IMR-90 (cell line): ENCODE measurements around the gene LPIN1. TPM values are rescaled to one million over a fixed set of nuclear protein-coding genes. Genes with fewer than 3 reads are reported as not detected.

Experiments used
- ATAC-seq: fragments of 200-7000 bp; cut with Tn5 transposase; 2 replicates; pipeline ENCODE4 v1.9.1; 2020; ENCODE audit warnings: low read depth, mild to moderate bottlenecking, moderate library complexity
- BruUV-seq: library from RNA; stranded (reverse); fragments of 400-500 nt; replicated peaks from 2 replicates; lab custom pipeline; 2021; lab: Mats Ljungman, UMichigan
- CTCF ChIA-PET: fragments of 300-600 bp; formaldehyde crosslinking; extraction: SDS; loops from one replicate; lab custom pipeline; 2021; ENCODE audit warnings: antibody characterized with exemption; lab: Yijun Ruan, JAX
- POLR2A ChIA-PET: fragments of 300-600 bp; sonication (Branson Sonifier 250); formaldehyde crosslinking; loops from one replicate; lab custom pipeline; 2022; ENCODE audit warnings: antibody characterized with exemption; ENCODE audit not compliant: unreplicated experiment; lab: Charles Lee
- DNase-seq: peaks from one replicate; pipeline ENCODE4 v3.0.0; 2013
- H2AFZ ChIP-seq: replicated peaks from 2 replicates; pipeline ENCODE3; 2013; ENCODE audit warnings: low read length, mild to moderate bottlenecking; ENCODE audit not compliant: poor library complexity
- H2AK5ac ChIP-seq: 2 replicates; pipeline ENCODE4 v1.6.1; 2013; ENCODE audit warnings: low read depth, low read length, inconsistent platforms
- H2AK9ac ChIP-seq: replicated peaks from 2 replicates; pipeline ENCODE3; 2013; ENCODE audit warnings: mild to moderate bottlenecking, low read depth, low read length, moderate library complexity; ENCODE audit not compliant: poor library complexity
- H2BK120ac ChIP-seq: 2 replicates; pipeline ENCODE4 v1.6.1; 2013; ENCODE audit warnings: low read depth, low read length, inconsistent platforms
- H2BK15ac ChIP-seq: 3 replicates; pipeline ENCODE4 v1.6.1; 2013; ENCODE audit warnings: low read depth, low read length, inconsistent platforms
- H2BK20ac ChIP-seq: 2 replicates; pipeline ENCODE4 v1.6.1; 2013; ENCODE audit warnings: low read depth, mild to moderate bottlenecking, inconsistent platforms, low read length, moderate library complexity
- H2BK5ac ChIP-seq: 2 replicates; pipeline ENCODE4 v1.6.1; 2013; ENCODE audit warnings: mild to moderate bottlenecking, low read depth, low read length, inconsistent platforms; ENCODE audit not compliant: poor library complexity, severe bottlenecking
- H3K14ac ChIP-seq: replicated peaks from 2 replicates; pipeline ENCODE4 v1.6.1; 2013; ENCODE audit warnings: low read depth, low read length, inconsistent platforms
- H3K18ac ChIP-seq: 2 replicates; pipeline ENCODE4 v1.6.1; 2013; ENCODE audit warnings: low read depth, low read length, control low read depth
- H3K23ac ChIP-seq: 2 replicates; pipeline ENCODE4 v1.6.1; 2013; ENCODE audit warnings: low read depth, low read length, inconsistent platforms
- H3K27ac ChIP-seq: 2 replicates; pipeline ENCODE4 v1.5.1; 2013; ENCODE audit warnings: mild to moderate bottlenecking, control low read depth, low read length; ENCODE audit not compliant: insufficient read depth
- H3K27me3 ChIP-seq: 2 replicates; pipeline ENCODE4 v1.6.1; 2013; ENCODE audit warnings: low read length; ENCODE audit not compliant: control insufficient read depth, insufficient read depth
- H3K36me3 ChIP-seq: 2 replicates; pipeline ENCODE4 v1.6.1; 2013; ENCODE audit warnings: low read length, mixed read lengths; ENCODE audit not compliant: control insufficient read depth, insufficient read depth
- H3K4ac ChIP-seq: 2 replicates; pipeline ENCODE4 v1.6.1; 2013; ENCODE audit warnings: low read depth, low read length, inconsistent platforms
- H3K4me1 ChIP-seq: 2 replicates; pipeline ENCODE4 v1.6.1; 2013; ENCODE audit warnings: low read length, mixed read lengths; ENCODE audit not compliant: control insufficient read depth, insufficient read depth
- H3K4me2 ChIP-seq: 2 replicates; pipeline ENCODE4 v1.6.1; 2013; ENCODE audit warnings: low read depth, mild to moderate bottlenecking, control low read depth, low read length, moderate library complexity
- H3K4me3 ChIP-seq: 2 replicates; pipeline ENCODE4 v1.5.1; 2013; ENCODE audit warnings: low read depth, mild to moderate bottlenecking, control low read depth, low read length, moderate library complexity; ENCODE audit not compliant: insufficient read depth
- H3K56ac ChIP-seq: 2 replicates; pipeline ENCODE4 v1.6.1; 2013; ENCODE audit warnings: low read length, inconsistent platforms; ENCODE audit not compliant: insufficient read depth; ENCODE audit errors: extremely low read depth
- H3K79me1 ChIP-seq, 2 experiments: 2 replicates each; pipeline ENCODE4 v1.6.1; 2013; ENCODE audit warnings: low read length in 2 of 2, inconsistent platforms in 1 of 2, low read depth in 1 of 2
- H3K9ac ChIP-seq: 2 replicates; pipeline ENCODE4 v1.6.1; 2013; ENCODE audit warnings: low read depth, low read length, control low read depth
- H3K9me1 ChIP-seq: 2 replicates; pipeline ENCODE4 v1.6.1; 2013; ENCODE audit warnings: low read length, inconsistent platforms; ENCODE audit not compliant: insufficient read depth
- H3K9me3 ChIP-seq: 2 replicates; pipeline ENCODE4 v1.6.1; 2013; ENCODE audit warnings: low read length; ENCODE audit not compliant: control insufficient read depth, insufficient read depth
- H4K20me1 ChIP-seq: 2 replicates; pipeline ENCODE4 v1.6.1; 2013; ENCODE audit warnings: low read length, inconsistent platforms; ENCODE audit not compliant: insufficient read depth
- H4K5ac ChIP-seq: 2 replicates; pipeline ENCODE4 v1.6.1; 2013; ENCODE audit warnings: mild to moderate bottlenecking, low read depth, low read length, control low read depth
- H4K8ac ChIP-seq, 2 experiments: 2 replicates each; pipeline ENCODE4 v1.6.1; 2013; ENCODE audit warnings: low read depth in 2 of 2, low read length in 2 of 2, control low read depth in 1 of 2, inconsistent platforms in 1 of 2
- H4K91ac ChIP-seq: 2 replicates; pipeline ENCODE4 v1.6.1; 2013; ENCODE audit warnings: low read depth, low read length, inconsistent platforms; ENCODE audit not compliant: insufficient read depth
- FOS ChIP-seq: fragments of 150-350 bp; IDR thresholded peaks from 2 replicates; pipeline ENCODE4 v1.6.1; 2016; ENCODE audit warnings: low read depth, low read length
- WGBS, 2 experiments: methylation state at CpG; one replicate each; pipeline versions ENCODE4 v1.1.5 to v1.1.7; 2013; ENCODE audit warnings: missing lambda C conversion rate in 2 of 2; ENCODE audit not compliant: insufficient read length in 1 of 2; ENCODE audit errors: extremely low coverage in 2 of 2; 5-methylcytosine and 5-hydroxymethylcytosine counted together
- dilution Hi-C: fragments of 300-500 bp; cut with HindIII; formaldehyde crosslinking; loops from one replicate; pipeline ENCODE4 v1.14.3; 2018; ENCODE audit warnings: low sequenced_read_pairs; ENCODE audit not compliant: unreplicated experiment
- in situ Hi-C: fragments of 300-500 bp; cut with MboI; formaldehyde crosslinking; loops from 3 replicates; pipeline ENCODE4 v1.14.3; 2019; ENCODE audit warnings: low sequenced_read_pairs, inconsistent platforms, mixed read lengths
- intact Hi-C: fragments of 100-400 bp; cut with micrococcal nuclease; formaldehyde crosslinking; loops from 2 replicates; pipeline ENCODE4 v1.10.0; 2022
- polyA plus RNA-seq, 3 experiments: library from polyadenylated mRNA; depleted of rRNA; stranded (reverse); fragments of >200 nt; gene quantifications; 2 replicates each; pipeline ENCODE4 v1.2.3, GENCODE V29; 2012; ENCODE audit warnings: low replicate concordance in 1 of 3
- total RNA-seq: library from RNA; depleted of rRNA; stranded (reverse); fragments of >200 nt; gene quantifications from 2 replicates; pipeline ENCODE4 v1.2.3, GENCODE V29; 2012
- TF ChIP-seq, protein P1 (sequence below): fragments of 150-350 bp; IDR thresholded peaks from 2 replicates; pipeline ENCODE4 v1.6.1; 2017; ENCODE audit warnings: mild to moderate bottlenecking, antibody characterized with exemption, low read length, low read depth

Gene LPIN1
- total and polyA plus RNA-seq, 2 of the 4 experiments (the other 2 are of a cell fraction): 21.3 to 25.1 TPM

DNA sequence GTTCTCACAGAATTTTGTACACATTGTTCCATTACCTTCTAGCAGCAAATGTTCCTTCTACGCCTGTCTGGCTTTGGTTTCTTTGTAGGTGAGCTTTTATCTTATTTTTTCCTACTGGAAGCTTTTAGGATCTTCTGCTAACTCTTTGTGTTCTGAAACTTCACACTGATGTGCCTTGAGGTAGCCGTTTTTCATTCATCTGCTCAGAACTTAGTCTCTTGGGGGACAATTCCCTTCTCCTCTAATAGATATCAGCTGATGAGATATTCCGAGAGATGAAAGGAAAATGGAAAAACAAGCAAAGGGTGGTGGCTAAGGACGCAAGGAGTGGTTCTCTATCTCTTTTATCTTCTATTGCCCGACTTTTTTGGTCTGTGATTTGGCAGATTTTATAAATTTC, 27.8 kb upstream of the LPIN1 start:
- H2AK5ac ChIP-seq: no peak overlapping the region
- H2BK20ac ChIP-seq: no peak overlapping the region
- POLR2A ChIA-PET: no interaction called here
- H4K91ac ChIP-seq: no peak overlapping the region
- peaks cover 49% of the 10 kb centered on the region for H3K27me3 ChIP-seq
- 0 out of 2 replicates have a peak, but pooled peaks cover 5% of the 10 kb centered on the region for H3K9me1 ChIP-seq
- no peak overlapping the region for H2BK5ac ChIP-seq
- intact Hi-C loops (no loop called here), in situ Hi-C loops (no loop called here), dilution Hi-C loops (no loop called here)
- H4K8ac ChIP-seq: no peak overlapping the region
- no peak overlapping the region for H2BK120ac ChIP-seq
- no peaks in the 10 kb centered on the region for H4K20me1 ChIP-seq
- no peaks in the 10 kb centered on the region for H3K36me3 ChIP-seq
- H2AFZ ChIP-seq: no peak overlapping the region
- no peak overlapping the region for H2BK15ac ChIP-seq
- no peak overlapping the region for H3K9ac ChIP-seq
- ATAC-seq (no peak), DNase-seq (no peak)
- no peak overlapping the region for H3K18ac ChIP-seq
- H3K4ac ChIP-seq: no peak overlapping the region
- WGBS, 2 experiments: no CpG with 5 or more reads among the region's 5 CpGs
- H3K27ac ChIP-seq: no peak overlapping the region
- H3K56ac ChIP-seq: no peak overlapping the region
- no TSS peak for BruUV-seq
- peaks cover 5% of the 10 kb centered on the region; the same call in 1 of the 2 replicates for H3K4me1 ChIP-seq
- no peak overlapping the region for H3K23ac ChIP-seq
- H3K9me3 ChIP-seq: no peaks in the 10 kb centered on the region
- H4K5ac ChIP-seq: no peak overlapping the region
- no peaks in the 10 kb centered on the region for H3K79me1 ChIP-seq
- H3K4me2 ChIP-seq: no peak overlapping the region
- CTCF ChIA-PET: no interaction called here
- no peak overlapping the region for H3K4me3 ChIP-seq
- TF ChIP-seq, protein P1, sequence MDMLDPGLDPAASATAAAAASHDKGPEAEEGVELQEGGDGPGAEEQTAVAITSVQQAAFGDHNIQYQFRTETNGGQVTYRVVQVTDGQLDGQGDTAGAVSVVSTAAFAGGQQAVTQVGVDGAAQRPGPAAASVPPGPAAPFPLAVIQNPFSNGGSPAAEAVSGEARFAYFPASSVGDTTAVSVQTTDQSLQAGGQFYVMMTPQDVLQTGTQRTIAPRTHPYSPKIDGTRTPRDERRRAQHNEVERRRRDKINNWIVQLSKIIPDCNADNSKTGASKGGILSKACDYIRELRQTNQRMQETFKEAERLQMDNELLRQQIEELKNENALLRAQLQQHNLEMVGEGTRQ: no peak
- TF ChIP-seq FOS: no peak
- H3K14ac ChIP-seq: no peak overlapping the region
- H2AK9ac ChIP-seq: no peak overlapping the region
